ENCODE measurements around the gene NUDT10. TPM values are rescaled to one million over a fixed set of nuclear protein-coding genes. Genes with fewer than 3 reads are reported as not detected.

Gene NUDT10
- 0.15 and 0.19 TPM in 2 replicates for total RNA-seq (2014; rRNA removed; shearing (Covaris generic))

GRCh38 chrX:51332188-51332942 lies at the start of gene NUDT10:
Gene NUDT10, plus strand, starts transcription at chrX:51332822. Its CDS starts 144 bp downstream, at chrX:51332966.

Other genes starting within 250 kb of the NUDT10 start
- 2.7 and 3.6 TPM in 2 replicates for gene NUDT11, start 163.8 kb downstream of the NUDT10 start, total RNA-seq (2014; rRNA removed; shearing (Covaris generic))